IMR-90 (cell line): ENCODE measurements around the gene INSR. TPM values are rescaled to one million over a fixed set of nuclear protein-coding genes. Genes with fewer than 3 reads are reported as not detected.

Source experiments
- ATAC-seq: fragments of 200-7000 bp; cut with Tn5 transposase; 2 replicates; pipeline ENCODE4 v1.9.1; 2020; ENCODE audit warnings: low read depth, mild to moderate bottlenecking, moderate library complexity
- BruUV-seq: library from RNA; stranded (reverse); fragments of 400-500 nt; replicated peaks from 2 replicates; lab custom pipeline; 2021; lab: Mats Ljungman, UMichigan
- CTCF ChIA-PET: fragments of 300-600 bp; formaldehyde crosslinking; extraction: SDS; loops from one replicate; lab custom pipeline; 2021; ENCODE audit warnings: antibody characterized with exemption; lab: Yijun Ruan, JAX
- POLR2A ChIA-PET: fragments of 300-600 bp; sonication (Branson Sonifier 250); formaldehyde crosslinking; loops from one replicate; lab custom pipeline; 2022; ENCODE audit warnings: antibody characterized with exemption; ENCODE audit not compliant: unreplicated experiment; lab: Charles Lee
- DNase-seq: peaks from one replicate; pipeline ENCODE4 v3.0.0; 2013
- H2AFZ ChIP-seq: replicated peaks from 2 replicates; pipeline ENCODE3; 2013; ENCODE audit warnings: low read length, mild to moderate bottlenecking; ENCODE audit not compliant: poor library complexity
- H2AK5ac ChIP-seq: 2 replicates; pipeline ENCODE4 v1.6.1; 2013; ENCODE audit warnings: low read depth, low read length, inconsistent platforms
- H2AK9ac ChIP-seq: replicated peaks from 2 replicates; pipeline ENCODE3; 2013; ENCODE audit warnings: mild to moderate bottlenecking, low read depth, low read length, moderate library complexity; ENCODE audit not compliant: poor library complexity
- H2BK120ac ChIP-seq: 2 replicates; pipeline ENCODE4 v1.6.1; 2013; ENCODE audit warnings: low read depth, low read length, inconsistent platforms
- H2BK15ac ChIP-seq: 3 replicates; pipeline ENCODE4 v1.6.1; 2013; ENCODE audit warnings: low read depth, low read length, inconsistent platforms
- H2BK20ac ChIP-seq: 2 replicates; pipeline ENCODE4 v1.6.1; 2013; ENCODE audit warnings: low read depth, mild to moderate bottlenecking, inconsistent platforms, low read length, moderate library complexity
- H2BK5ac ChIP-seq: 2 replicates; pipeline ENCODE4 v1.6.1; 2013; ENCODE audit warnings: mild to moderate bottlenecking, low read depth, low read length, inconsistent platforms; ENCODE audit not compliant: poor library complexity, severe bottlenecking
- H3K14ac ChIP-seq: replicated peaks from 2 replicates; pipeline ENCODE4 v1.6.1; 2013; ENCODE audit warnings: low read depth, low read length, inconsistent platforms
- H3K18ac ChIP-seq: 2 replicates; pipeline ENCODE4 v1.6.1; 2013; ENCODE audit warnings: low read depth, low read length, control low read depth
- H3K23ac ChIP-seq: 2 replicates; pipeline ENCODE4 v1.6.1; 2013; ENCODE audit warnings: low read depth, low read length, inconsistent platforms
- H3K27ac ChIP-seq: 2 replicates; pipeline ENCODE4 v1.5.1; 2013; ENCODE audit warnings: mild to moderate bottlenecking, control low read depth, low read length; ENCODE audit not compliant: insufficient read depth
- H3K27me3 ChIP-seq: 2 replicates; pipeline ENCODE4 v1.6.1; 2013; ENCODE audit warnings: low read length; ENCODE audit not compliant: control insufficient read depth, insufficient read depth
- H3K36me3 ChIP-seq: 2 replicates; pipeline ENCODE4 v1.6.1; 2013; ENCODE audit warnings: low read length, mixed read lengths; ENCODE audit not compliant: control insufficient read depth, insufficient read depth
- H3K4ac ChIP-seq: 2 replicates; pipeline ENCODE4 v1.6.1; 2013; ENCODE audit warnings: low read depth, low read length, inconsistent platforms
- H3K4me1 ChIP-seq: 2 replicates; pipeline ENCODE4 v1.6.1; 2013; ENCODE audit warnings: low read length, mixed read lengths; ENCODE audit not compliant: control insufficient read depth, insufficient read depth
- H3K4me2 ChIP-seq: 2 replicates; pipeline ENCODE4 v1.6.1; 2013; ENCODE audit warnings: low read depth, mild to moderate bottlenecking, control low read depth, low read length, moderate library complexity
- H3K4me3 ChIP-seq: 2 replicates; pipeline ENCODE4 v1.5.1; 2013; ENCODE audit warnings: low read depth, mild to moderate bottlenecking, control low read depth, low read length, moderate library complexity; ENCODE audit not compliant: insufficient read depth
- H3K56ac ChIP-seq: 2 replicates; pipeline ENCODE4 v1.6.1; 2013; ENCODE audit warnings: low read length, inconsistent platforms; ENCODE audit not compliant: insufficient read depth; ENCODE audit errors: extremely low read depth
- H3K79me1 ChIP-seq, 2 experiments: 2 replicates each; pipeline ENCODE4 v1.6.1; 2013; ENCODE audit warnings: low read length in 2 of 2, inconsistent platforms in 1 of 2, low read depth in 1 of 2
- H3K9ac ChIP-seq: 2 replicates; pipeline ENCODE4 v1.6.1; 2013; ENCODE audit warnings: low read depth, low read length, control low read depth
- H3K9me1 ChIP-seq: 2 replicates; pipeline ENCODE4 v1.6.1; 2013; ENCODE audit warnings: low read length, inconsistent platforms; ENCODE audit not compliant: insufficient read depth
- H3K9me3 ChIP-seq: 2 replicates; pipeline ENCODE4 v1.6.1; 2013; ENCODE audit warnings: low read length; ENCODE audit not compliant: control insufficient read depth, insufficient read depth
- H4K20me1 ChIP-seq: 2 replicates; pipeline ENCODE4 v1.6.1; 2013; ENCODE audit warnings: low read length, inconsistent platforms; ENCODE audit not compliant: insufficient read depth
- H4K5ac ChIP-seq: 2 replicates; pipeline ENCODE4 v1.6.1; 2013; ENCODE audit warnings: mild to moderate bottlenecking, low read depth, low read length, control low read depth
- H4K8ac ChIP-seq, 2 experiments: 2 replicates each; pipeline ENCODE4 v1.6.1; 2013; ENCODE audit warnings: low read depth in 2 of 2, low read length in 2 of 2, control low read depth in 1 of 2, inconsistent platforms in 1 of 2
- H4K91ac ChIP-seq: 2 replicates; pipeline ENCODE4 v1.6.1; 2013; ENCODE audit warnings: low read depth, low read length, inconsistent platforms; ENCODE audit not compliant: insufficient read depth
- BHLHE40 ChIP-seq: fragments of 150-350 bp; IDR thresholded peaks from 2 replicates; pipeline ENCODE4 v1.6.1; 2016; ENCODE audit warnings: mild to moderate bottlenecking, low read depth, low read length
- CEBPB ChIP-seq: IDR thresholded peaks from 2 replicates; pipeline ENCODE4 v1.6.1; 2012; ENCODE audit warnings: low read depth, low read length, improper control_type of control experiment
- CHD1 ChIP-seq: IDR thresholded peaks from 2 replicates; pipeline ENCODE4 v1.6.1; 2012; ENCODE audit warnings: low read depth, low read length, improper control_type of control experiment
- CTCF ChIP-seq: conservative IDR thresholded peaks from 2 replicates; pipeline ENCODE4 v1.5.1; 2012; ENCODE audit warnings: mild to moderate bottlenecking, low read depth, low read length, improper control_type of control experiment
- ELK1 ChIP-seq: fragments of 150-350 bp; IDR thresholded peaks from 2 replicates; pipeline ENCODE4 v1.6.1; 2016; ENCODE audit warnings: low read depth, mild to moderate bottlenecking, low read length, moderate library complexity, borderline replicate concordance
- MAFK ChIP-seq: IDR thresholded peaks from 2 replicates; pipeline ENCODE4 v1.6.1; 2012; ENCODE audit warnings: low read depth, low read length, improper control_type of control experiment
- MAZ ChIP-seq: IDR thresholded peaks from 2 replicates; pipeline ENCODE4 v1.6.1; 2012; ENCODE audit warnings: low read depth, mild to moderate bottlenecking, low read length, improper control_type of control experiment, moderate library complexity, borderline replicate concordance
- MXI1 ChIP-seq: IDR thresholded peaks from 2 replicates; pipeline ENCODE4 v1.6.1; 2012; ENCODE audit warnings: low read depth, mild to moderate bottlenecking, low read length, moderate library complexity, borderline replicate concordance
- POLR2A ChIP-seq: IDR thresholded peaks from 2 replicates; pipeline ENCODE4 v1.6.1; 2012; ENCODE audit warnings: mild to moderate bottlenecking, low read depth, low read length
- RCOR1 ChIP-seq: IDR thresholded peaks from 2 replicates; pipeline ENCODE4 v1.6.1; 2012; ENCODE audit warnings: mild to moderate bottlenecking, low read length, improper control_type of control experiment; ENCODE audit not compliant: insufficient replicate concordance
- SMC3 ChIP-seq: fragments of 150-350 bp; IDR thresholded peaks from 2 replicates; pipeline ENCODE4 v1.6.1; 2016; ENCODE audit warnings: low read depth, mild to moderate bottlenecking, antibody characterized with exemption, low read length, moderate library complexity
- WGBS, 2 experiments: methylation state at CpG; one replicate each; pipeline versions ENCODE4 v1.1.5 to v1.1.7; 2013; ENCODE audit warnings: missing lambda C conversion rate in 2 of 2; ENCODE audit not compliant: insufficient read length in 1 of 2; ENCODE audit errors: extremely low coverage in 2 of 2; 5-methylcytosine and 5-hydroxymethylcytosine counted together
- dilution Hi-C: fragments of 300-500 bp; cut with HindIII; formaldehyde crosslinking; loops from one replicate; pipeline ENCODE4 v1.14.3; 2018; ENCODE audit warnings: low sequenced_read_pairs; ENCODE audit not compliant: unreplicated experiment
- in situ Hi-C: fragments of 300-500 bp; cut with MboI; formaldehyde crosslinking; loops from 3 replicates; pipeline ENCODE4 v1.14.3; 2019; ENCODE audit warnings: low sequenced_read_pairs, inconsistent platforms, mixed read lengths
- intact Hi-C: fragments of 100-400 bp; cut with micrococcal nuclease; formaldehyde crosslinking; loops from 2 replicates; pipeline ENCODE4 v1.10.0; 2022
- polyA plus RNA-seq, 3 experiments: library from polyadenylated mRNA; depleted of rRNA; stranded (reverse); fragments of >200 nt; gene quantifications; 2 replicates each; pipeline ENCODE4 v1.2.3, GENCODE V29; 2012; ENCODE audit warnings: low replicate concordance in 1 of 3
- total RNA-seq: library from RNA; depleted of rRNA; stranded (reverse); fragments of >200 nt; gene quantifications from 2 replicates; pipeline ENCODE4 v1.2.3, GENCODE V29; 2012

INSR gene
- total and polyA plus RNA-seq, 2 of the 4 experiments (the other 2 are of a cell fraction): 2.8 to 7.9 TPM

- Histone ChIP-seq H3K27me3 (no peaks in the 10 kb centered on the region), H3K9ac (no peak overlapping the region), H3K18ac (no peak overlapping the region), H2AFZ (no peak overlapping the region), H4K8ac (no peak overlapping the region), H2BK15ac (no peak overlapping the region), H3K23ac (no peak overlapping the region), H3K4ac (no peak overlapping the region), H3K14ac (no peak overlapping the region), H4K20me1 (no peaks in the 10 kb centered on the region), H3K4me1 (no peaks in the 10 kb centered on the region), H3K9me3 (no peaks in the 10 kb centered on the region), H3K9me1 (no peaks in the 10 kb centered on the region), H2BK20ac (no peak overlapping the region), H2BK120ac (no peak overlapping the region), H3K4me3 (no peak overlapping the region), H3K56ac (no peak overlapping the region), H3K79me1 (no peaks in the 10 kb centered on the region), H3K4me2 (no peak overlapping the region), H4K5ac (no peak overlapping the region), H3K27ac (no peak overlapping the region), H4K91ac (no peak overlapping the region), H2AK5ac (no peak overlapping the region), H2BK5ac (no peak overlapping the region), H2AK9ac (no peak overlapping the region), H3K36me3 (no peaks in the 10 kb centered on the region)
- intact Hi-C loops: no loop called here
- ChIA-PET CTCF (no interaction called here), POLR2A (no interaction called here)
- WGBS, 2 experiments: 54% methylated on average over 2 of the region's 9 CpGs; no CpG with 5 or more reads in 1 of the 2 experiments
- DNase-seq: no peak
- dilution Hi-C loops: no loop called here
- BruUV-seq: no TSS peak
- in situ Hi-C loops: no loop called here
- TF ChIP-seq MAFK (no peak), BHLHE40 (no peak), ELK1 (no peak), SMC3 (no peak), CTCF (no peak), MAZ (no peak), CHD1 (no peak), CEBPB (no peak), MXI1 (no peak), RCOR1 (no peak), POLR2A (no peak)
- no peak for ATAC-seq
Measured at GRCh38 chr19:7304200-7304599, 10.0 kb upstream of the INSR start.
